Keratinocyte (primary cell): Measurements from ENCODE around the gene COG5. TPM values are rescaled to one million over a fixed set of nuclear protein-coding genes. Genes with fewer than 3 reads are reported as not detected.

Source experiments
- DNase-seq: peaks from one replicate; pipeline ENCODE4 v3.0.0-alpha.2; 2011; ENCODE audit warnings: low read depth, missing footprints, low spot score
- FAIRE-seq: peaks from 2 replicates; lab custom pipeline; 2011; peaks lifted over from hg19 to GRCh38; lab: Jason Lieb, UNC
- H2AFZ ChIP-seq: 2 replicates; pipeline ENCODE4 v1.6.0; 2012; ENCODE audit warnings: low read length, control low read depth, inconsistent platforms; ENCODE audit not compliant: control insufficient read depth
- H3K27ac ChIP-seq: 2 replicates; pipeline ENCODE4 v1.5.1; 2011; ENCODE audit warnings: low read length; ENCODE audit not compliant: control insufficient read depth, insufficient read depth
- H3K27me3 ChIP-seq: 3 replicates; pipeline ENCODE4 v1.6.0; 2011; ENCODE audit warnings: low read length; ENCODE audit not compliant: control insufficient read depth, insufficient read depth; ENCODE audit errors: extremely low read depth
- H3K36me3 ChIP-seq, 2 experiments: 2 replicates in 1 of 2; 3 replicates in 1 of 2; pipeline ENCODE4 v1.5.1; 2011; ENCODE audit warnings: low read length in 2 of 2, mild to moderate bottlenecking in 1 of 2; ENCODE audit not compliant: control insufficient read depth in 2 of 2, insufficient read depth in 2 of 2; ENCODE audit errors: extremely low read depth in 1 of 2
- H3K4me1 ChIP-seq: 3 replicates; pipeline ENCODE4 v1.5.1; 2011; ENCODE audit warnings: low read length; ENCODE audit not compliant: control insufficient read depth, insufficient read depth; ENCODE audit errors: extremely low read depth
- H3K4me2 ChIP-seq: 3 replicates; pipeline ENCODE4 v1.6.0; 2011; ENCODE audit warnings: low read depth, low read length; ENCODE audit not compliant: control insufficient read depth, insufficient read depth; ENCODE audit errors: extremely low read depth
- H3K4me3 ChIP-seq, 3 experiments: fragments of 200-600 bp in 1 of 3; sonication (generic) in 1 of 3; 2 replicates in 2 of 3; 3 replicates in 1 of 3; pipeline ENCODE4 v1.5.1; 2011 to 2016; ENCODE audit warnings: low read length in 3 of 3, mild to moderate bottlenecking in 3 of 3, control low read depth in 2 of 3, inconsistent platforms in 1 of 3, low read depth in 1 of 3, mixed read lengths in 1 of 3, mixed run types in 1 of 3, moderate library complexity in 1 of 3; ENCODE audit not compliant: control insufficient read depth in 2 of 3, insufficient read depth in 2 of 3; ENCODE audit errors: extremely low read depth in 1 of 3
- H3K79me2 ChIP-seq: 2 replicates; pipeline ENCODE4 v1.6.0; 2012; ENCODE audit warnings: low read length; ENCODE audit not compliant: control insufficient read depth, insufficient read depth
- H3K9ac ChIP-seq: 3 replicates; pipeline ENCODE4 v1.6.0; 2011; ENCODE audit warnings: low read length; ENCODE audit not compliant: control insufficient read depth, insufficient read depth; ENCODE audit errors: extremely low read depth
- H3K9me1 ChIP-seq: 3 replicates; pipeline ENCODE4 v1.6.0; 2011; ENCODE audit warnings: low read length; ENCODE audit not compliant: control insufficient read depth, insufficient read depth; ENCODE audit errors: extremely low read depth
- H3K9me3 ChIP-seq: 2 replicates; pipeline ENCODE4 v1.5.1; 2012; ENCODE audit warnings: low read depth, low read length; ENCODE audit not compliant: control insufficient read depth
- H4K20me1 ChIP-seq: 3 replicates; pipeline ENCODE4 v1.6.0; 2011; ENCODE audit warnings: low read length; ENCODE audit not compliant: control insufficient read depth, insufficient read depth; ENCODE audit errors: extremely low read depth
- CTCF ChIP-seq, 3 experiments: IDR thresholded peaks in 1 of 3; conservative IDR thresholded peaks in 1 of 3; optimal IDR thresholded peaks in 1 of 3; 2 replicates in 2 of 3; 3 replicates in 1 of 3; pipeline versions ENCODE3 to v1.5.1; 2011; ENCODE audit warnings: low read length in 3 of 3, mild to moderate bottlenecking in 3 of 3, moderate library complexity in 2 of 3, control low read depth in 1 of 3, inconsistent platforms in 1 of 3; ENCODE audit not compliant: insufficient read depth in 2 of 3; ENCODE audit errors: extremely low read depth in 1 of 3
- EZH2 ChIP-seq: IDR thresholded peaks from one replicate; pipeline ENCODE4 v1.6.1; 2012; ENCODE audit warnings: inconsistent platforms, mild to moderate bottlenecking, low read length, moderate library complexity
- dilution Hi-C: fragments of 300-500 bp; cut with MboI; formaldehyde crosslinking; loops from one replicate; pipeline ENCODE4 v1.7.0; 2020; ENCODE audit warnings: low sequenced_read_pairs; ENCODE audit not compliant: extremely low pct_ligation_motif_present
- polyA plus RNA-seq, 5 experiments: library from polyadenylated mRNA; depleted of rRNA in 3 of 5; stranded (reverse) in 3 of 5; stranded (forward) in 1 of 5; unstranded in 1 of 5; fragments of >200 nt; gene quantifications; 1 replicate in 1 of 5; 2 replicates in 3 of 5; 3 replicates in 1 of 5; pipeline versions ENCODE4 v1.2.1 to v1.2.3, GENCODE V29; 2011 to 2012; ENCODE audit warnings: missing spikeins in 2 of 5, low read depth in 1 of 5, low replicate concordance in 1 of 5

COG5 gene
- polyA plus RNA-seq, 1 donor (not counting 4 experiments of a cell fraction or from before 2014, with no cell fraction given), result 50.7 TPM

- H3K36me3 ChIP-seq, result no peaks in the 10 kb centered on the region
- no peak for TF ChIP-seq CTCF (optimal IDR thresholded peaks at IDR 0.05 in 1 of 3, IDR thresholded peaks at IDR 0.05 in 1 of 3, conservative IDR thresholded peaks at IDR 0.05 in 1 of 3; ENCODE audit: extremely low read depth in 1 of 3, insufficient read depth in 2 of 3, low read length in 3 of 3)
- TF ChIP-seq EZH2, result no peak
- no peak overlapping the region for H3K27ac ChIP-seq
- H3K27me3 ChIP-seq, result no peaks in the 10 kb centered on the region
- no peak for DNase-seq
- no peaks in the 10 kb centered on the region for H3K4me1 ChIP-seq
- H3K79me2 ChIP-seq, result no peaks in the 10 kb centered on the region
- dilution Hi-C loops, result no loop called here
- no peaks in the 10 kb centered on the region for H3K9me1 ChIP-seq
- H3K9ac ChIP-seq, result no peak overlapping the region
- no peaks in the 10 kb centered on the region for H3K9me3 ChIP-seq
- H2AFZ ChIP-seq, result no peak overlapping the region
- FAIRE-seq, result no peak
- H3K4me2 ChIP-seq, result no peak overlapping the region
- H3K4me3 ChIP-seq, result no peak overlapping the region
- no peaks in the 10 kb centered on the region for H4K20me1 ChIP-seq
These were observed 403.3 kb downstream of the COG5 start for GRCh38 chr7:107160389-107160788.

- Histone ChIP-seq H3K9ac (no peak overlapping the region), H3K4me1 (no peaks in the 10 kb centered on the region), H3K27me3 (no peaks in the 10 kb centered on the region), H3K79me2 (no peaks in the 10 kb centered on the region), H3K9me1 (no peaks in the 10 kb centered on the region), H4K20me1 (no peaks in the 10 kb centered on the region), H3K4me3 (no peak overlapping the region), H3K27ac (no peak overlapping the region), H2AFZ (no peak overlapping the region), H3K9me3 (no peaks in the 10 kb centered on the region), H3K36me3 (no peaks in the 10 kb centered on the region), H3K4me2 (no peak overlapping the region)
- dilution Hi-C loops, result no loop called here
- FAIRE-seq, result no peak
- DNase-seq, result no peak
- TF ChIP-seq CTCF (optimal IDR thresholded peaks at IDR 0.05 in 1 of 3, IDR thresholded peaks at IDR 0.05 in 1 of 3, conservative IDR thresholded peaks at IDR 0.05 in 1 of 3; ENCODE audit: extremely low read depth in 1 of 3, insufficient read depth in 2 of 3, low read length in 3 of 3), result no peak
- no peak for TF ChIP-seq EZH2
These were observed 405.7 kb downstream of the COG5 start for GRCh38 chr7:107158028-107158427.
